ENCODE measurements around the gene RPTOR.

RPTOR gene

DNA sequence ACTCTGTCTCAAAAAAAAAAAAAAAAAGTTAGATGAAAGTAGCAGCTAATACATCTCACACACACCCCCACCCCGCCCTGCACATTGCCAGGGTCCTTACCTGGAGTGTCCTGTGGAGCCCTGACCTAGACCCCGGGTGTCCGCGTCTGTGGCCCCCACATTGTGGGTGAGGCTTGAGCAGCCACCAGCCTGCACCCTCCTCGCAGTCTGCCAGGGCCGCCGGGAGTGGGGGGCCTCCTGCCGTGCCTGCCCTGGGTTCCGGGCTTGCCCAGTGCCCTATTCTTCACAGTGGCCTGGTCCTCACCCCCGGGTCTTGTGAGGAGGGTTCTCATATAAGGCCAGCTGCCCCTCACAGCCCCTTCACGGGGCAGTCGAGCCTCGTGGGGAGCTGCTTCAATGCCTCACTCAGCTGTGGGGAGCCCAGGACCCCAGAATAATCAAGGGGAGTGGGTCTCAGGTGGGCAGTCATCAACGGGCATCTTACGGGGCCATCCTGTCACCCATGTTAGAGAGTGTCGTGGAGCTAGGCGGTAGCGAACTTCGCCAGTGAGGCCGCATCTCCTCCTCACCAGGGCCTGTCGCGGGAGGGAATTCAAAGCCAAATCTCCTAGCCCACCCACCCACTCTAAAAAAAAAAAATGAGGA is 361.1 kb downstream of the RPTOR start:
- Histone ChIP-seq H3K27me3 (ENCODE audit: control insufficient read depth, insufficient read depth, low read length) (no peaks in the 10 kb centered on the region), H3K27ac (ENCODE audit: low read depth, low read length) (no peak overlapping the region), H3K36me3 (ENCODE audit: control insufficient read depth, insufficient read depth, low read length) (peaks cover 7% of the 10 kb centered on the region), H3K9ac (ENCODE audit: low read length) (no peak overlapping the region), H3K4me3 (ENCODE audit: low read length) (no peak overlapping the region), H3K4me1 (ENCODE audit: control insufficient read depth, insufficient read depth, low read length) (no peaks in the 10 kb centered on the region)

DNA sequence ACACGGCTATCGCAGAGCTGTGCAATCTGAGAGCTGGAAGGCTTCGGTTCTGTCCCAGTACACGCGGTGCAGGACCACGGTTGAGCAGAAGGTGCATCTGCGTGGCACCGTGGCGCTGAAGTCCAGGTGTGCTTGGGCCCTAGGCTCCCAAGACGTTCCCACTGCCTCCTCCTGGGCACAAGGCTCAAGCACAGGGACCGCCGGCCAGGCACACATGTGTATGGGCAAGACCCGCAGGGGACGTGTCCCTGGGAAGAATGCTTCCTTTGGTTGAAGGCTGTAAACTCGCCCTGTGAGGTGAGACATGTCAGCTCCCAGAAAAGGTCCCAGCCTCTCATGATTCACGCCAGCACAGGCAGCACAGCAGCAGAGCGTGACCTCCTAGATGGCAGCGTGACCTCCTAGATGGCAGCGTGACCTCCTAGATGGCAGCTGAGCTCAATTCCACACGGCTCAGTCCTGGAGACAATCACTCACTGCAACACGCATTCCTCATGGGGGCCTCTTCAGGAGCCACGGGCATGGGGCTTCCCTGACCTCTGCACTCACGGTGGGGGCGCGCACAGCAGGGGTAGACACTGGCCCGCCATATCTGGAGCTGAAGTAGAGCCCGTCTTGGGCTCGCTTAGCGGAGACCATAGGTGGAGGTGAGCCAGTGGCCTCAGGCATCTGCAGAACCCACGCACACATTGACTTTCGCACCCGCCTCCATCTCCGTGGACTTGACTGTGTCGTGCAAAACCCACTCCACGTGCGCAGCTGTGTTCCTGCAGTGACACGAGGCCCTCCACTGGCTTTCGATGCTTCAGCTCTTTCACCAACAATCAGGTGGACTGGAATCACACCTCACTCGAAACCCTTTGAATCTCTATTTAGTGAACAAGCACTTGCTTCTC is 362.0 kb downstream of the RPTOR start:
- Histone ChIP-seq H3K27me3 (ENCODE audit: control insufficient read depth, insufficient read depth, low read length) (no peaks in the 10 kb centered on the region), H3K4me1 (ENCODE audit: control insufficient read depth, insufficient read depth, low read length) (no peaks in the 10 kb centered on the region), H3K9ac (ENCODE audit: low read length) (no peak overlapping the region), H3K27ac (ENCODE audit: low read depth, low read length) (no peak overlapping the region), H3K36me3 (ENCODE audit: control insufficient read depth, insufficient read depth, low read length) (peaks cover 7% of the 10 kb centered on the region), H3K4me3 (ENCODE audit: low read length) (no peak overlapping the region)

DNA sequence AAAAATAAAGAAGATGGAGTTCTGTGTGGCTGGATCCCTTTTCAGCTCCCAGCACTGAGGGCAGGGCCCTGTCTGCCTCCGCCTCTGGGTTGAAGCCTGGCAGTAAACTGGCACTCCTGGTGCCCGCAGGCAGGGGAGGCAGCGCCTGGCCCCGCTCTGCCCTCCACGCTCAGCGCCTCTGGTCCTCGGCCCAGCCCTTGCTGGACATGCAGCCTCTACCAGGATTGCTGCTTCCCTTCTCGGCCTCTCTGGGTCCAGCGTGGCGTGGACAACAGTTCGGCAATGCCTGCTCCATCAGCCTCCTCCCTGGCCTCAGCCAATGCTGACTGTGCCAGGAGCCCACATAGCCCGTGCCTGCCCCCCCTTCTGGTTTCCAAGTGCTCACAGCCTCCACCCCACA is 362.6 kb downstream of the RPTOR start:
- Histone ChIP-seq H3K27ac (ENCODE audit: low read depth, low read length) (no peak overlapping the region), H3K4me1 (ENCODE audit: control insufficient read depth, insufficient read depth, low read length) (no peaks in the 10 kb centered on the region), H3K4me3 (ENCODE audit: low read length) (no peak overlapping the region), H3K9ac (ENCODE audit: low read length) (no peak overlapping the region), H3K36me3 (ENCODE audit: control insufficient read depth, insufficient read depth, low read length) (peaks cover 7% of the 10 kb centered on the region), H3K27me3 (ENCODE audit: control insufficient read depth, insufficient read depth, low read length) (no peaks in the 10 kb centered on the region)

DNA sequence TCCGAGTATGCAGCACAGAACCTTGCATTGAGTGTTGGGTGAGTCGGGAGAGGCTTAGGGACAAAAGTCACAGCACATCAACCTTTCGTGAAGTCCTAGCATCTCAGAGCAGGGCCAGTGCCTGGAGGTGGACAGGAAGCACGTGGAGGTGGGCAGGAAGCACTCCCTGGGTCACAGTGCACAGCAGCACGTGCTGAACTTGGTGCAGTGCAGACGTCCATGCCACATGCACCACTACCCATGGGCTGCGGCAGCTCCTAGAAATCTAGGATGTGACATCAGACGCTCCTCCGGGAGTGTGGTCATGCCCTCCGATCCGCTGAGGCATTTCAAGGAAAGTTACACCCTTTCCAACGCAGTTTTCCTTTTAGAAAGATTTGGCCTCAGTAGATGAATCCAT is 363.6 kb downstream of the RPTOR start:
- Histone ChIP-seq H3K4me3 (ENCODE audit: low read length) (no peak overlapping the region), H3K9ac (ENCODE audit: low read length) (no peak overlapping the region), H3K27me3 (ENCODE audit: control insufficient read depth, insufficient read depth, low read length) (no peaks in the 10 kb centered on the region), H3K27ac (ENCODE audit: low read depth, low read length) (no peak overlapping the region), H3K4me1 (ENCODE audit: control insufficient read depth, insufficient read depth, low read length) (no peaks in the 10 kb centered on the region), H3K36me3 (ENCODE audit: control insufficient read depth, insufficient read depth, low read length) (peaks cover 7% of the 10 kb centered on the region)

DNA sequence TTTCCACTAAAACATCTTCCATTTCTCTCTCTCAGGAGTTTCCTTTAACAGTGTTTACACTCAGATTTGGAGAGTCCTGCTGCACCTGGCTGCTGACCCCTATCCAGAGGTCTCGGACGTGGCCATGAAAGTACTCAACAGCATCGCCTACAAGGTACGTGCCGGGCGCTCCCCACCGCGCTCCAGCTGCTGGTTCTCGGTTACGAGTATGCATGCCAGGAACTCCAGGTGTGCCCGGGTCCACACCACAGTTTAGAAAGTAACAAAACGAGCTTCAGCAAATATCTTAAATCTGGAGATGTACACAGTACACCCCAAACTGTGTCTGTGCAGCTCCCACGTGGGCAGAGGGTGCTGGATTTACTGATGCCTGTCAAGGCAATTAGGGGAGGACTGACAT is 364.1 kb downstream of the RPTOR start:
- no peak overlapping the region for H3K27ac ChIP-seq (ENCODE audit: low read depth, low read length)
- no peaks in the 10 kb centered on the region for H3K27me3 ChIP-seq (ENCODE audit: control insufficient read depth, insufficient read depth, low read length)
- peaks cover 7% of the 10 kb centered on the region for H3K36me3 ChIP-seq (ENCODE audit: control insufficient read depth, insufficient read depth, low read length)
- H3K4me3 ChIP-seq (ENCODE audit: low read length) = no peak overlapping the region
- no peak overlapping the region for H3K9ac ChIP-seq (ENCODE audit: low read length)
- H3K4me1 ChIP-seq (ENCODE audit: control insufficient read depth, insufficient read depth, low read length) = no peaks in the 10 kb centered on the region

DNA sequence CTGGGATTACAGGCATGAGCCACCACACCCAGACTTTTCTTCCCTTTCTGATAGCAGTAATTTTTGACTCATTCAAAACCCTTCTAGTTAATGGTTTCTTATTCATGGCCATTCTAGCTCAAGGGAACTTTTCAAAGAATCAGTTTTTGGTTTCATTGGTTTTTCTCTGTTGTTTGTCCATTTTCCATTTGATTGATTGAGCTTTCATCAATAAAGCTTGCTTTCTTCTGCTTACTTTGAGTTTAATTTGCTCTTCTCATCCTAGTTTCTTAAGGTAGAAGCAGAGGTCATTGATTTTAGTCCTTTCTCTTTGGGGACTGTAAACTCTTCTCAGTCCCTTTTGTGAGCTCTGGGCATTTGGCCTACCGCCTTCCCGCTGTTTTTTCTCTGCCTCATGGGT is 365.0 kb downstream of the RPTOR start:
- no peaks in the 10 kb centered on the region for H3K27me3 ChIP-seq (ENCODE audit: control insufficient read depth, insufficient read depth, low read length)
- peaks cover 7% of the 10 kb centered on the region for H3K36me3 ChIP-seq (ENCODE audit: control insufficient read depth, insufficient read depth, low read length)
- H3K4me3 ChIP-seq (ENCODE audit: low read length) = no peak overlapping the region
- no peaks in the 10 kb centered on the region for H3K4me1 ChIP-seq (ENCODE audit: control insufficient read depth, insufficient read depth, low read length)
- no peak overlapping the region for H3K9ac ChIP-seq (ENCODE audit: low read length)
- no peak overlapping the region for H3K27ac ChIP-seq (ENCODE audit: low read depth, low read length)

DNA sequence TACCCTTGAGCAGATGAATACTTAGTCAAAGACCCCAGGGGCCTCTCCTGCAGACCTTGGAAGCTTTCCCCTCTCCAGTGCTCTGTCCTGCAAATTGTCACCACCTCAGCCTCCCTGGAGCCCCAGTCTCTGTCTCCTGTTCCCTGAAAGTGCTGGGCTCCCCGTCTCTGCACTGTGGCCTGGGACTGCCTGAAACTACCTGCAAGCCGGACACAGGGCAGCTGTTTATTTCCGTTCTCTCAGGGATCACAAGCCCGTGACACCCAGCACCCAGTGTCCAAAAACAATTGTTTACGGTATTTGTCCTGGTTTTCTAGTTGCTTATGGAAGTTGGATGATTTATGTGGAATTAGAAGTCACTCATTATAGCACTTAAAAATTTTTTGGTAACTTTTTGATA is 365.4 kb downstream of the RPTOR start:
- Histone ChIP-seq H3K36me3 (ENCODE audit: control insufficient read depth, insufficient read depth, low read length) (peaks cover 7% of the 10 kb centered on the region), H3K27me3 (ENCODE audit: control insufficient read depth, insufficient read depth, low read length) (no peaks in the 10 kb centered on the region)

DNA sequence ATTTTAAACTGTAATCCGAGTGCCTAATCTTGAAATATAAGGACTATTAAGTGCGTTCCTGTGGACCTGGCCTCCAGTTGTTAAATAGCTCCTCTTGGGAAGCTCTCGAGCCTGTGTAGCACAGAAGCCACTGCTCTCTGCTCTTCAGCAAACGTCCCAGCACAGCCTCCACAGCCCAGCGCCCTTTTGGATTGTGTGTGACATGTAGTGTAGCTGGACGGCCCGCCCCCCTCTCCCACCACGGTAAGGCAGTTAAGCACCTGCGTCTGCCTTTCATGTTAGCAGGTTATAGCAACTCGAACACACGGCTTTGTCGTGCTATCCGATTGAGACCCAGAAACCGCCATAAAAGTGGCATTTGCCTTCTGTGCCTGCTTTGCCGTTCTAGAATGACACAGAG is 367.8 kb downstream of the RPTOR start:
- no peaks in the 10 kb centered on the region for H3K4me1 ChIP-seq (ENCODE audit: control insufficient read depth, insufficient read depth, low read length)
- no peak overlapping the region for H3K27ac ChIP-seq (ENCODE audit: low read depth, low read length)
- H3K27me3 ChIP-seq (ENCODE audit: control insufficient read depth, insufficient read depth, low read length) = no peaks in the 10 kb centered on the region
- no peak overlapping the region for H3K4me3 ChIP-seq (ENCODE audit: low read length)
- no peak overlapping the region for H3K9ac ChIP-seq (ENCODE audit: low read length)
- peaks cover 5% of the 10 kb centered on the region for H3K36me3 ChIP-seq (ENCODE audit: control insufficient read depth, insufficient read depth, low read length)

More for the DNA sequence above, 365.4 kb downstream of the RPTOR start:
- no peak overlapping the region for H3K27ac ChIP-seq (ENCODE audit: low read depth, low read length)
- H3K9ac ChIP-seq (ENCODE audit: low read length) = no peak overlapping the region
- no peaks in the 10 kb centered on the region for H3K4me1 ChIP-seq (ENCODE audit: control insufficient read depth, insufficient read depth, low read length)
- no peak overlapping the region for H3K4me3 ChIP-seq (ENCODE audit: low read length)

DNA sequence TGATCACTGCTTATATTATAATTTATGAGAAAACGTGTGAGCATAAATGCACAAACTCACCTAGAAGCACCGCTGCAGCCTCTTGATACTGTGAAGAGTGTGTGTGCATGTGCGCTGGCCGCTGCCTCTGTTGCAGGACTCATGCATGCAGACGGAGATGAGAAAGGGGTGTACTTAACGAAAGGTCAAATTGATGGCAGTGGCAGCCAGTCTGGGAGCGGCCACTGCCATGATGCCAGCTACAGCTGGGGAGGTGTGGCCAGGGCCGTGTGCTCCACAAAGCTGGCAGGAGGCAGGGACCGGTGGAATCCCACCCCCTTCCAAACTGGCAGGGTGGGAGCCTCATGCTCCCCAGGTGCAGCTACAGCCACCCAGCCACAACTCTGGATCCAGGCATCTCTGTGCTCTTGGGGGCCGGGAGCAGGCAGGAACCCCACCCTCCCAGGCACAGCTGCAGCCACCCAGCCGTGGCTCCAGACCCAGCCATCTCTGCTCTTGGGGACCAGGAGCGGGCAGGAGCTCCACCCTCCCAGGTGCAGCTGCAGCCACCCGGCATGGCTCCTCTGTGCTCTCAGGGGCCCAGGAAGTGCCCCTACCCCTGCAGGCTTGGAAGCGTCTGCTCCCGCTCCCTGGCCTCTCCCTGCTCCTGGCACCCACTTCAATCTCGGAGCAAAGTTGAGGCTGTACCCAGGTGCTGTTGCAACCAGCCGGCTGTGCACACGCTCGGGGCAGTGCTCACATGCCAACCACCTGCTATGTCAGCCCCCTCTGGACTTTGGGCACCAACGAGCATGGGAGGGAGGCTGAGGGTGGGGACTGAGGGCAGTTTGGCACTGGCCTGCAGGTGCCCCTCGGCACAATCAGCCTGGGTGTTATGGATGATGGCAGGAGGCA is 369.5 kb downstream of the RPTOR start:
- peaks cover 7% of the 10 kb centered on the region for H3K4me1 ChIP-seq (ENCODE audit: control insufficient read depth, insufficient read depth, low read length)
- no peak overlapping the region for H3K9ac ChIP-seq (ENCODE audit: low read length)
- H3K4me3 ChIP-seq (ENCODE audit: low read length) = no peak overlapping the region
- H3K27me3 ChIP-seq (ENCODE audit: control insufficient read depth, insufficient read depth, low read length) = no peaks in the 10 kb centered on the region
- no peak overlapping the region for H3K27ac ChIP-seq (ENCODE audit: low read depth, low read length)
- H3K36me3 ChIP-seq (ENCODE audit: control insufficient read depth, insufficient read depth, low read length) = peaks cover 12% of the 10 kb centered on the region

DNA sequence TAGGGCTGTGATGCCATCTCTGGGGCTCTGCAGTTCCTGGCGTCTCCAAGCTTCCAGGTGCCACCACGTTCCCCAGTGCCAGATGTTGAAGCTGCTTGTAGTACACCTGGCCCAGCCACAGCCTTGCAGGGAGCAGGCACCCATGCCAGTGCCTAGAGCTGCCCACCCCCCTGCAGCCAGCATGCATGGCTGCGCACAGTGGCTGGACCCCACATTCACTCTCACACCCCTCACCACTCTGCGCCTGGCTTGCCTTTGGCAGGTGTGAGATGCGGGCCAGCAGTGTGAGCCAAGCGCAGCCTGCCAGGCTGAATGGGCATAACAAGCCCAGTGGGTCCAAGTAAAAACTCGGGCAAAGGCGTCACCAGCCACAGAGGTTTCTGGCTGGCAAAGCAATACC is 371.6 kb downstream of the RPTOR start:
- no peak overlapping the region for H3K9ac ChIP-seq (ENCODE audit: low read length)
- no peak overlapping the region for H3K4me3 ChIP-seq (ENCODE audit: low read length)
- H3K36me3 ChIP-seq (ENCODE audit: control insufficient read depth, insufficient read depth, low read length) = peaks cover 9% of the 10 kb centered on the region
- H3K4me1 ChIP-seq (ENCODE audit: control insufficient read depth, insufficient read depth, low read length) = peaks cover 7% of the 10 kb centered on the region
- no peak overlapping the region for H3K27ac ChIP-seq (ENCODE audit: low read depth, low read length)
- H3K27me3 ChIP-seq (ENCODE audit: control insufficient read depth, insufficient read depth, low read length) = no peaks in the 10 kb centered on the region

DNA sequence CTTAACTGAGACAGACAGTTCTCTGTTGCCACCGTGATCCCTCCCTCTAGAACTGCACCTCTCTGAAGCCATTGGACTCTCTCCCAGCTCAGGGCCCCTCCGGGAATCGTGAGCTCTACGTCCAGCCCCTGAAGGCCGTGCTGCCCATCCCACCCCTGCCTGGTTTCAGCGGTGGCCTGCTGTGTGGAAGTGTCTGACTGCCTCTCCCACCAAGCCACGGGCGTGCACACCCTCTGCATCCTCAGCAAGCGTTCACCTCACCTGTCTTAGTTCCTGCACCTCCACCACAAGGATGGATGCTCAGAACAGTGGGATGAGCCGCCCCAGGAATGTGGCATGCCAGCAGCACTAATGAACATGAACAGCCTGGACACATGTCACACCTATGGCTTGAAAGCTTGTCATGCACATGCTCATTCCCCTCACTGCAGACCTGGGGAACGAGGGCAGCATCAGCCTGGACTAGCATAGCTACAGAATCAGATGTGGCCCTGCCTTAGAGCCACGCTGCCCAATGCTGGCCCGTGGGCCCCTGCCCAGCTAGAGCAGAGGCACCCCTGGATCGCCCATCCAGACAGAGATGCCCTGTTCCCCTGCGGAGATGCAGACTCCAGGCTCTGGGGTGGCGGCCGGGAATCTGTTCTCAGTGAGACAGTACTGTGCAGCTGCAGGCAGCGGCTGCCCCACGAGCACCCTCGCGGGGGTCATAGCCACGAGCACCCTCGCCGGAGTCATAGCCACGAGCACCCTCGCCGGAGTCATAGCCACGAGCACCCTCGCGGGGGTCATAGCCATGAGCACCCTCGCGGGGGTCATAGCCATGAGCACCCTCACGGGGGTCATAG is 373.3 kb downstream of the RPTOR start:
- Histone ChIP-seq H3K27me3 (ENCODE audit: control insufficient read depth, insufficient read depth, low read length) (no peaks in the 10 kb centered on the region), H3K27ac (ENCODE audit: low read depth, low read length) (no peak overlapping the region), H3K4me3 (ENCODE audit: low read length) (no peak overlapping the region), H3K36me3 (ENCODE audit: control insufficient read depth, insufficient read depth, low read length) (peaks cover 9% of the 10 kb centered on the region), H3K4me1 (ENCODE audit: control insufficient read depth, insufficient read depth, low read length) (peaks cover 7% of the 10 kb centered on the region), H3K9ac (ENCODE audit: low read length) (no peak overlapping the region)

Measured in rectal smooth muscle tissue (tissue), 1 donor.